ENCODE data around the gene PRTFDC1. TPM values are rescaled to one million over a fixed set of nuclear protein-coding genes. Genes with fewer than 3 reads are reported as not detected.

The PRTFDC1 gene
- total RNA-seq, 3 donors from 2014 or later (not counting 1 experiment from before 2014, with no cell fraction given): 1.2 to 1.9 (median 1.4) TPM

GRCh38 chr10:24944512-24945255 is 7.7 kb downstream of the PRTFDC1 start:
- no peaks in the 10 kb centered on the region for H3K9me3 ChIP-seq (ENCODE audit: control insufficient read depth, insufficient read depth, low read length)
- TF ChIP-seq CTCF (IDR thresholded peaks at IDR 0.05): no peak
- Mint-ChIP-seq H3K27me3 (ENCODE audit: low read depth in 2 of 2) (no peaks in the 10 kb centered on the region), H3K4me1 (peaks cover 0 to 5% of the 10 kb centered on the region in 2 donors), H3K36me3 (no peaks in the 10 kb centered on the region), H3K9me3 (no peaks in the 10 kb centered on the region), H3K27ac (no peak overlapping the region), H3K4me3 (no peak overlapping the region)
- H3K4me1 ChIP-seq (ENCODE audit: control insufficient read depth, insufficient read depth, low read length): no peaks in the 10 kb centered on the region
- no peaks in the 10 kb centered on the region for H3K27me3 ChIP-seq (ENCODE audit: control insufficient read depth, insufficient read depth, low read length)
- DNase-seq: no peak
- ATAC-seq: no peak
- no peak overlapping the region for H3K4me3 ChIP-seq (ENCODE audit: low read length)
- intact Hi-C loops (cut with micrococcal nuclease): no loop called here
- H3K36me3 ChIP-seq (ENCODE audit: control insufficient read depth, insufficient read depth, low read length): no peaks in the 10 kb centered on the region
- 88% methylated on average over 10 of the region's 11 CpGs for WGBS (ENCODE audit: insufficient coverage)
- no peak overlapping the region for H3K27ac ChIP-seq (ENCODE audit: low read length)

- Mint-ChIP-seq H3K9me3 (no peaks in the 10 kb centered on the region), H3K27ac (no peak overlapping the region), H3K4me1 (peaks cover 8 to 14% of the 10 kb centered on the region in 2 donors), H3K27me3 (ENCODE audit: low read depth in 2 of 2) (no peaks in the 10 kb centered on the region), H3K4me3 (no peak overlapping the region), H3K36me3 (no peaks in the 10 kb centered on the region)
- ATAC-seq: no peak
- H3K27me3 ChIP-seq (ENCODE audit: control insufficient read depth, insufficient read depth, low read length): no peaks in the 10 kb centered on the region
- DNase-seq: no peak
- peaks cover 6% of the 10 kb centered on the region for H3K4me1 ChIP-seq (ENCODE audit: control insufficient read depth, insufficient read depth, low read length)
- H3K9me3 ChIP-seq (ENCODE audit: control insufficient read depth, insufficient read depth, low read length): no peaks in the 10 kb centered on the region
- H3K4me3 ChIP-seq (ENCODE audit: low read length): no peak overlapping the region
- TF ChIP-seq CTCF (IDR thresholded peaks at IDR 0.05): no peak
- intact Hi-C loops (cut with micrococcal nuclease): no loop called here
- H3K36me3 ChIP-seq (ENCODE audit: control insufficient read depth, insufficient read depth, low read length): no peaks in the 10 kb centered on the region
- WGBS (ENCODE audit: insufficient coverage): 100% methylated on average over 1 of the region's 2 CpGs
- H3K27ac ChIP-seq (ENCODE audit: low read length): no peak overlapping the region
Observed at GRCh38 chr10:24938525-24938924, 13.9 kb downstream of the PRTFDC1 start.

- 100% methylated on average over 5 of the region's 5 CpGs for WGBS (ENCODE audit: insufficient coverage)
- Mint-ChIP-seq H3K4me3 (no peak overlapping the region), H3K36me3 (no peaks in the 10 kb centered on the region), H3K9me3 (no peaks in the 10 kb centered on the region), H3K27me3 (ENCODE audit: low read depth in 2 of 2) (no peaks in the 10 kb centered on the region), H3K27ac (no peak overlapping the region), H3K4me1 (peaks cover 8 to 14% of the 10 kb centered on the region in 2 donors)
- Histone ChIP-seq H3K4me1 (ENCODE audit: control insufficient read depth, insufficient read depth, low read length) (peaks cover 6% of the 10 kb centered on the region), H3K9me3 (ENCODE audit: control insufficient read depth, insufficient read depth, low read length) (no peaks in the 10 kb centered on the region), H3K27ac (ENCODE audit: low read length) (no peak overlapping the region), H3K4me3 (ENCODE audit: low read length) (no peak overlapping the region), H3K36me3 (ENCODE audit: control insufficient read depth, insufficient read depth, low read length) (no peaks in the 10 kb centered on the region), H3K27me3 (ENCODE audit: control insufficient read depth, insufficient read depth, low read length) (no peaks in the 10 kb centered on the region)
- no peak for TF ChIP-seq CTCF (IDR thresholded peaks at IDR 0.05)
- intact Hi-C loops (cut with micrococcal nuclease): no loop called here
- ATAC-seq (no peak), DNase-seq (no peak)
Observed at GRCh38 chr10:24938076-24938475, 14.3 kb downstream of the PRTFDC1 start.

Data from natural killer cell (primary cell).